ENCODE data around the gene DEFB119. TPM values are rescaled to one million over a fixed set of nuclear protein-coding genes. Genes with fewer than 3 reads are reported as not detected.

Gene DEFB119
- total RNA-seq, 1 experiment from 2014 or later, result not detected

GRCh38 chr20:31403886-31404285 lies 13.5 kb upstream of the DEFB119 start:
- H3K4me3 Mint-ChIP-seq, result no peak overlapping the region
- CTCF ChIA-PET, result interaction anchor here (1.6 kb wide), 1 partner anchor 99 kb away, joined by 4 read pairs; no protein-coding TSS in a partner anchor

GRCh38 chr20:31394900-31395299 lies 4.5 kb upstream of the DEFB119 start:
- ATAC-seq (no peak), DNase-seq (ENCODE audit: low spot score) (no peak)
- peaks cover 15% of the 10 kb centered on the region for H3K27me3 Mint-ChIP-seq (ENCODE audit: low read depth)
- H3K27ac Mint-ChIP-seq, result no peak overlapping the region
- H3K4me1 Mint-ChIP-seq, result no peaks in the 10 kb centered on the region
- H3K9me3 Mint-ChIP-seq, result peaks cover 74% of the 10 kb centered on the region
- peaks cover 61% of the 10 kb centered on the region for H3K36me3 Mint-ChIP-seq
- no peak overlapping the region for H3K4me3 Mint-ChIP-seq
- ChIA-PET CTCF (no interaction called here), POLR2A (no interaction called here)
- TF ChIP-seq ZSCAN18 (CRISPR knock-in tag; IDR thresholded peaks at IDR 0.05), result no peak
- no peak for TF ChIP-seq STAT6 (CRISPR knock-in tag; conservative IDR thresholded peaks at IDR 0.05; ENCODE audit: low read depth)
- TF ChIP-seq, protein P1, sequence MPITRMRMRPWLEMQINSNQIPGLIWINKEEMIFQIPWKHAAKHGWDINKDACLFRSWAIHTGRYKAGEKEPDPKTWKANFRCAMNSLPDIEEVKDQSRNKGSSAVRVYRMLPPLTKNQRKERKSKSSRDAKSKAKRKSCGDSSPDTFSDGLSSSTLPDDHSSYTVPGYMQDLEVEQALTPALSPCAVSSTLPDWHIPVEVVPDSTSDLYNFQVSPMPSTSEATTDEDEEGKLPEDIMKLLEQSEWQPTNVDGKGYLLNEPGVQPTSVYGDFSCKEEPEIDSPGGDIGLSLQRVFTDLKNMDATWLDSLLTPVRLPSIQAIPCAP (CRISPR knock-in tag; IDR thresholded peaks at IDR 0.05), result no peak
- TF ChIP-seq, protein P2, sequence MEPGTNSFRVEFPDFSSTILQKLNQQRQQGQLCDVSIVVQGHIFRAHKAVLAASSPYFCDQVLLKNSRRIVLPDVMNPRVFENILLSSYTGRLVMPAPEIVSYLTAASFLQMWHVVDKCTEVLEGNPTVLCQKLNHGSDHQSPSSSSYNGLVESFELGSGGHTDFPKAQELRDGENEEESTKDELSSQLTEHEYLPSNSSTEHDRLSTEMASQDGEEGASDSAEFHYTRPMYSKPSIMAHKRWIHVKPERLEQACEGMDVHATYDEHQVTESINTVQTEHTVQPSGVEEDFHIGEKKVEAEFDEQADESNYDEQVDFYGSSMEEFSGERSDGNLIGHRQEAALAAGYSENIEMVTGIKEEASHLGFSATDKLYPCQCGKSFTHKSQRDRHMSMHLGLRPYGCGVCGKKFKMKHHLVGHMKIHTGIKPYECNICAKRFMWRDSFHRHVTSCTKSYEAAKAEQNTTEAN (CRISPR knock-in tag; IDR thresholded peaks at IDR 0.05), result no peak
- no peak for TF ChIP-seq IRF2 (CRISPR knock-in tag; IDR thresholded peaks at IDR 0.05; ENCODE audit: borderline replicate concordance, low read depth)
- no peak for TF ChIP-seq E2F5 (CRISPR knock-in tag; IDR thresholded peaks at IDR 0.05)
- no peak for TF ChIP-seq GRHL2 (CRISPR knock-in tag; IDR thresholded peaks at IDR 0.05; ENCODE audit: insufficient replicate concordance, severe bottlenecking)

More at GRCh38 chr20:31403886-31404285, 13.5 kb upstream of the DEFB119 start:
- ATAC-seq, result no peak
- POLR2A ChIA-PET, result no interaction called here
- no peak overlapping the region for H3K27ac Mint-ChIP-seq
- peaks cover 28% of the 10 kb centered on the region for H3K9me3 Mint-ChIP-seq
- H3K36me3 Mint-ChIP-seq, result peaks cover 37% of the 10 kb centered on the region
- peaks cover 7% of the 10 kb centered on the region; the same call in 1 of the 2 replicates for H3K27me3 Mint-ChIP-seq (ENCODE audit: low read depth)
- DNase-seq (ENCODE audit: low spot score), result no peak
- H3K4me1 Mint-ChIP-seq, result no peaks in the 10 kb centered on the region
- TF ChIP-seq SMAD4 (CRISPR knock-in tag; IDR thresholded peaks at IDR 0.05) (no peak), E2F5 (CRISPR knock-in tag; IDR thresholded peaks at IDR 0.05) (no peak), FOXJ3 (CRISPR knock-in tag; IDR thresholded peaks at IDR 0.05; ENCODE audit: borderline replicate concordance) (no peak), ZNF425 (CRISPR knock-in tag; conservative IDR thresholded peaks at IDR 0.05) (no peak), NR1H2 (CRISPR knock-in tag; IDR thresholded peaks at IDR 0.05) (no peak), ZBTB21 (CRISPR knock-in tag; IDR thresholded peaks at IDR 0.05; ENCODE audit: borderline replicate concordance) (no peak), ETV6 (CRISPR knock-in tag; IDR thresholded peaks at IDR 0.05) (no peak), NFE2L1 (CRISPR knock-in tag; IDR thresholded peaks at IDR 0.05) (no peak), JAZF1 (CRISPR knock-in tag; IDR thresholded peaks at IDR 0.05) (no peak)
- TF ChIP-seq, protein P3, sequence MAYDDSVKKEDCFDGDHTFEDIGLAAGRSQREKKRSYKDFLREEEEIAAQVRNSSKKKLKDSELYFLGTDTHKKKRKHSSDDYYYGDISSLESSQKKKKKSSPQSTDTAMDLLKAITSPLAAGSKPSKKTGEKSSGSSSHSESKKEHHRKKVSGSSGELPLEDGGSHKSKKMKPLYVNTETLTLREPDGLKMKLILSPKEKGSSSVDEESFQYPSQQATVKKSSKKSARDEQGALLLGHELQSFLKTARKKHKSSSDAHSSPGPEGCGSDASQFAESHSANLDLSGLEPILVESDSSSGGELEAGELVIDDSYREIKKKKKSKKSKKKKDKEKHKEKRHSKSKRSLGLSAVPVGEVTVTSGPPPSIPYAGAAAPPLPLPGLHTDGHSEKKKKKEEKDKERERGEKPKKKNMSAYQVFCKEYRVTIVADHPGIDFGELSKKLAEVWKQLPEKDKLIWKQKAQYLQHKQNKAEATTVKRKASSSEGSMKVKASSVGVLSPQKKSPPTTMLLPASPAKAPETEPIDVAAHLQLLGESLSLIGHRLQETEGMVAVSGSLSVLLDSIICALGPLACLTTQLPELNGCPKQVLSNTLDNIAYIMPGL (CRISPR knock-in tag; IDR thresholded peaks at IDR 0.05), result no peak
- TF ChIP-seq, protein P4, sequence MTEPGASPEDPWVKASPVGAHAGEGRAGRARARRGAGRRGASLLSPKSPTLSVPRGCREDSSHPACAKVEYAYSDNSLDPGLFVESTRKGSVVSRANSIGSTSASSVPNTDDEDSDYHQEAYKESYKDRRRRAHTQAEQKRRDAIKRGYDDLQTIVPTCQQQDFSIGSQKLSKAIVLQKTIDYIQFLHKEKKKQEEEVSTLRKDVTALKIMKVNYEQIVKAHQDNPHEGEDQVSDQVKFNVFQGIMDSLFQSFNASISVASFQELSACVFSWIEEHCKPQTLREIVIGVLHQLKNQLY (CRISPR knock-in tag; IDR thresholded peaks at IDR 0.05), result no peak
- TF ChIP-seq, protein P5, sequence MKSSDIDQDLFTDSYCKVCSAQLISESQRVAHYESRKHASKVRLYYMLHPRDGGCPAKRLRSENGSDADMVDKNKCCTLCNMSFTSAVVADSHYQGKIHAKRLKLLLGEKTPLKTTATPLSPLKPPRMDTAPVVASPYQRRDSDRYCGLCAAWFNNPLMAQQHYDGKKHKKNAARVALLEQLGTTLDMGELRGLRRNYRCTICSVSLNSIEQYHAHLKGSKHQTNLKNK (CRISPR knock-in tag; IDR thresholded peaks at IDR 0.05), result no peak
